ENCODE results near the gene UBE2E1. TPM values are rescaled to one million over a fixed set of nuclear protein-coding genes. Genes with fewer than 3 reads are reported as not detected.

The UBE2E1 gene
- total and polyA plus RNA-seq, 2 donors from 2014 or later: 69.1 to 83.2 TPM

- Histone ChIP-seq H3K9me3 (ENCODE audit: control insufficient read depth in 2 of 3, insufficient read depth in 1 of 3, low read length in 3 of 3) (no peaks in the 10 kb centered on the region), H3K4me1 (ENCODE audit: control insufficient read depth in 2 of 3, insufficient read depth in 2 of 3, low read depth in 1 of 3, low read length in 3 of 3) (peaks cover 0 to 4% (median 3%) of the 10 kb centered on the region in 3 donors), H3K36me3 (ENCODE audit: control insufficient read depth in 2 of 3, insufficient read depth in 3 of 3, low read length in 3 of 3) (peaks cover 0 to 3% (median 0%) of the 10 kb centered on the region in 3 donors), H3K4me3 (ENCODE audit: low read length in 3 of 3) (no peak overlapping the region), H3K9ac (ENCODE audit: low read length in 3 of 3) (no peak overlapping the region), H3K27ac (ENCODE audit: low read depth in 2 of 2, low read length in 2 of 2) (no peak overlapping the region), H3K27me3 (ENCODE audit: control insufficient read depth, insufficient read depth, low read length) (no peaks in the 10 kb centered on the region)
- DNase-seq (no peak), FAIRE-seq (no peak)
- intact Hi-C loops (cut with DNase I): no loop called here
- TF ChIP-seq CTCF (IDR thresholded peaks at IDR 0.05; ENCODE audit: borderline replicate concordance, extremely low read depth, insufficient read depth): no peak
Observed at GRCh38 chr3:23926246-23926645, 120.5 kb downstream of the UBE2E1 start.

- Histone ChIP-seq H3K9me3 (ENCODE audit: control insufficient read depth in 2 of 3, insufficient read depth in 1 of 3, low read length in 3 of 3) (no peaks in the 10 kb centered on the region), H3K4me1 (ENCODE audit: control insufficient read depth in 2 of 3, insufficient read depth in 2 of 3, low read depth in 1 of 3, low read length in 3 of 3) (peaks cover 0 to 4% (median 3%) of the 10 kb centered on the region in 3 donors), H3K27ac (ENCODE audit: low read depth in 2 of 2, low read length in 2 of 2) (no peak overlapping the region), H3K27me3 (ENCODE audit: control insufficient read depth, insufficient read depth, low read length) (no peaks in the 10 kb centered on the region), H3K36me3 (ENCODE audit: control insufficient read depth in 2 of 3, insufficient read depth in 3 of 3, low read length in 3 of 3) (peaks cover 0 to 3% (median 0%) of the 10 kb centered on the region in 3 donors), H3K4me3 (ENCODE audit: low read length in 3 of 3) (no peak overlapping the region), H3K9ac (ENCODE audit: low read length in 3 of 3) (no peak overlapping the region)
- no peak for DNase-seq
- FAIRE-seq: no peak
- intact Hi-C loops (cut with DNase I): no loop called here
- no peak for TF ChIP-seq CTCF (IDR thresholded peaks at IDR 0.05; ENCODE audit: borderline replicate concordance, extremely low read depth, insufficient read depth)
Observed at GRCh38 chr3:23926736-23927135, 121.0 kb downstream of the UBE2E1 start.

GRCh38 chr3:23928524-23928923 is 122.8 kb downstream of the UBE2E1 start:
- no peaks in the 10 kb centered on the region for H3K36me3 ChIP-seq (ENCODE audit: control insufficient read depth in 2 of 3, insufficient read depth in 3 of 3, low read length in 3 of 3)
- FAIRE-seq (no peak), DNase-seq (peak in 3 of 5 donors; percentile 16 to 79 (median 36))
- intact Hi-C loops (cut with DNase I): no loop called here
- H3K9me3 ChIP-seq (ENCODE audit: control insufficient read depth in 2 of 3, insufficient read depth in 1 of 3, low read length in 3 of 3): no peaks in the 10 kb centered on the region
- H3K9ac ChIP-seq (ENCODE audit: low read length in 3 of 3): no peak overlapping the region
- H3K27ac ChIP-seq (ENCODE audit: low read depth in 2 of 2, low read length in 2 of 2): no peak overlapping the region
- no peaks in the 10 kb centered on the region for H3K27me3 ChIP-seq (ENCODE audit: control insufficient read depth, insufficient read depth, low read length)
- no peak for TF ChIP-seq CTCF (IDR thresholded peaks at IDR 0.05; ENCODE audit: borderline replicate concordance, extremely low read depth, insufficient read depth)
- H3K4me1 ChIP-seq (ENCODE audit: control insufficient read depth in 2 of 3, insufficient read depth in 2 of 3, low read depth in 1 of 3, low read length in 3 of 3): peaks cover 0 to 4% (median 3%) of the 10 kb centered on the region in 3 donors
- H3K4me3 ChIP-seq (ENCODE audit: low read length in 3 of 3): no peak overlapping the region

- no peak for TF ChIP-seq CTCF (IDR thresholded peaks at IDR 0.05; ENCODE audit: borderline replicate concordance, extremely low read depth, insufficient read depth)
- H3K27me3 ChIP-seq (ENCODE audit: control insufficient read depth, insufficient read depth, low read length): no peaks in the 10 kb centered on the region
- no peaks in the 10 kb centered on the region for H3K9me3 ChIP-seq (ENCODE audit: control insufficient read depth in 2 of 3, insufficient read depth in 1 of 3, low read length in 3 of 3)
- no peaks in the 10 kb centered on the region for H3K36me3 ChIP-seq (ENCODE audit: control insufficient read depth in 2 of 3, insufficient read depth in 3 of 3, low read length in 3 of 3)
- no peak for DNase-seq
- H3K27ac ChIP-seq (ENCODE audit: low read depth in 2 of 2, low read length in 2 of 2): no peak overlapping the region
- no peak for FAIRE-seq
- no peak overlapping the region for H3K4me3 ChIP-seq (ENCODE audit: low read length in 3 of 3)
- H3K4me1 ChIP-seq (ENCODE audit: control insufficient read depth in 2 of 3, insufficient read depth in 2 of 3, low read depth in 1 of 3, low read length in 3 of 3): peaks cover 0 to 3% (median 2%) of the 10 kb centered on the region in 3 donors
- intact Hi-C loops (cut with DNase I): no loop called here
- no peak overlapping the region for H3K9ac ChIP-seq (ENCODE audit: low read length in 3 of 3)
Observed at GRCh38 chr3:23931597-23931996, 125.8 kb downstream of the UBE2E1 start.

All from kidney (tissue), 14 donors.